NCI-H1436 treated with DMSO at 0.1 percent for 48 hours (cell line): ENCODE measurements around the gene FAM181A.

Experiments
- DNase-seq: peaks from one replicate; lab custom pipeline; 2025; lab: John Stamatoyannopoulos, UW

FAM181A gene

DNA sequence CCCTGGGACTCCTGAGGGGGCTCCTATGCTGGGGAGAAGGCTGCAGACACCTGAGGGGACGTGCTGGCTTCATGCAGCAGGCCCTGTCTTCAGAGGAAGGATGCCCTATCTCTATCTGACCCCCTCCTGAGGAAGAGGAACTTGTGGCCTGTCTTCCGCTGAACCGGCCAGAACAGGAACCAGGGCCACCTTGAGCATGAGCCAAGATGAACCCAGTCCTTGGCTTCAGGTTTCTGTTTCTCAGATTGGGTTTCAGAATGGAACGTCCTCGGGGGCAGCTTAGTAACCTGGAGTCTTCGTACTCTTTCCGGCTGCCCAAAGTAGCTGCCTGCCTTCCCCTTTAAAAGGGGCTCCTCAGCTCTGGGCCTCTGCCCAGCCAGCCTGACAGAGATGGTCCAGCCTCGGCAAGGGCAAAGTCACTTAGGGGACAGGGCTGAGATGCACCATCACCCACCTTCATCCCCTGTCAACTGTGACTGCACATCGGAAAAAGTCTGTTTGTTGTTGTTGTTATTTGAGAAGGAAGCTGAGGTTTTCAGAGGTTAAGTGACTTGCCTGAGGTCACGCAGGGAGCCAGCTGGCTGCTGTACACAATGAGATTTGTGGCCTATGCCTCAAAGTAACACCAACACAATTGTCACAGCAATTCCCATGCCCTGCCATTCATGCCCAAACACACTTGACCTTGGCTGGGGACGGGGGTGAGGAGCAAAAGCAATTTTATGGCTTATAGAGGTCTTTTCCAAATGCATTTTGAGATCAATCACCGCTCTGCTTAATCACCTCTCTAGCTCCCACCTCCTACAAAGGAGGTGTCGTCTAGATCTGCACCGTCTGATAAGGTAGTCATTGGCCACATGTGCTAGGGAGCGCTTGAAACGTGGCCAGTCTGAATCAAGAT is 35.8 kb downstream of the FAM181A start:
- DNase-seq, result no peak

DNA sequence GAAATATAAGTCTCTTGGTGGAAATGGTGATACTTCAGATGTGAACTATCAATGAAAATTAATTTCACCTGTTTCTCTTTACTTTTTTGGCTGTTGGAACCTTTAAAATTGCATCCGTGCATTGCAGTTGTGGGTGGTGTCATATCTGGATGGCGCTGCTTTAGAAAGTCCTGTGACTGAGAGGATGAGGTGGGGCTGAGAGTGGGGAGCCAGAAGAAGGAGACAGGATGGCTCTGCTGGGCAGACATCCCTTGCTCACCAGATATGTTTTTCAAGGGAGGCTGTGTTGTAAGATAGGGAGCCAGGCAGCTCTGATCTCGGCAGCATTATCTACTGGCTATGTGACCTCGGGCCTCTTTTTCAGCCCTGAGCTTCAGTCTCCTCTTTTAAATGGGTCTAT is 36.5 kb downstream of the FAM181A start:
- no peak for DNase-seq

- no peak for DNase-seq
These were observed 37.1 kb downstream of the FAM181A start for GRCh38 chr14:93964281-93964680.

DNA sequence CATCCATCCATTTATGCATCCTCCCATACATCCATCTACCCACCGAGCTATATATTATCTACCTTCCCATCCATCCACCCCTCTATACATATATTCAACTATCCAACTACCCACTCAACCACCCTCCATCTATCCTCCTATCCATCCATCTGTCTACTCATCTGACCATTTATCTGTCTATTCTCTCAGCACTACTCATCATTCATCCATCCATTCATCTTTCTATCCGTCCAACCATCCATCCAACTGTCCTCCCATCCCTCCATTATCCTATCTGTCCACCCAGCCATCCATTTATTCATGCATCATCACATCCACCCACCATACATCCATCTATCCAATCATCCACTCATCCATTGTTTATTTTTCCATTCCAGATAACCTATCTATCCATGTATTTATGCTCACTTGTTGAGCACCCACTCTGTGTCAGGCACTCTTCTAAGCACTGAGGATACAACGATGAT is 37.7 kb downstream of the FAM181A start:
- DNase-seq, result no peak

DNA sequence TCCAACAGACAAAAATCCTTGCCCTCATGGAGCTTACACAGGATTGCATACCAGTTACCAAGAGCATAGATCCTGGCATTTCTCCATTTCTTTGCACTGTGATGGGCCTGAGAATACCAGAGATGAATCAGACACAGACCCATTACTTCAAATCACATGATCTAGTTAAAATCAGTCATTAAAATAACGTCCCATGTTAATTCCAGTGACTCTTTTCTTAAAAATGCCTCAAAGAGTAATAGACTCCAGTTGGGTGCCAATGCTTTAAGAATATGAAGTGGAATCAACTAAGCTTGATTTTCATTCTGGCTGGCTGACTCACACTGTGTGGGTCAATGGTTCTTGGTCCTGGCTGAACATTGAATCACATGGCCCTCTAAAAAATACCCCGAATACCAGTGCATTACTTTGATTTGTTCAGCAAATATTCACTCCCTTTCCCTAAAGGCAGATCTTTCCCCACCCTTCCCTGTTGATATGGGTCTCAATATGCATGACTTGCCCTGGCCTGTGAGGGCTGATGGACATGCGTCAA is 38.2 kb downstream of the FAM181A start:
- no peak for DNase-seq

DNA sequence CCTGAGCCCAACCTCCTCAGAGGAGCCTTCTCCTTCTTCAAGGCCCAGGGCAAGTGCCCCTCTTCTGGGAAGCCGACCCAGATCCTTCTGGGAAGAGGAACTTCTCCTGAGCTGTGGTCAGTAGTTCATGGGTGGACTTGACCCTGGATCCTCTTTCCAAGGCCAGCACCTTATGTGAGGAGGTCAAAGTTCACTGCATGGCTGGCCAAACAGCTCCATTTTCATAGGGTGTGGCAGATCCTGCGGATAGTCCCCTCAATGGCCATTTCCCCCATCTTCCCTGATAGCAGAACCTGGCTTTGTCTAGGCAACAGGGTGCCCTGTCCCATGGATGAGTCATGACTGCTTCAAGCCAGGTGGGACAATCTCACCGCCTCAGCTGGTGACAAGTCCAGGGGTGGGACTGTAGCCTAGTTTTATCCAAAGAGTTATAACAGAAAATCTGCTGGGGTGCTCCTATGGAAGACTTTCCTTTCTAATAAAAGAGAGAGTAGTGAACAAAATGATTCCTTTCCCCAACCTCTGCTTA is 38.9 kb downstream of the FAM181A start:
- DNase-seq, result no peak

GRCh38 chr14:93967637-93968250 is 40.6 kb downstream of the FAM181A start:
- DNase-seq, result no peak

DNA sequence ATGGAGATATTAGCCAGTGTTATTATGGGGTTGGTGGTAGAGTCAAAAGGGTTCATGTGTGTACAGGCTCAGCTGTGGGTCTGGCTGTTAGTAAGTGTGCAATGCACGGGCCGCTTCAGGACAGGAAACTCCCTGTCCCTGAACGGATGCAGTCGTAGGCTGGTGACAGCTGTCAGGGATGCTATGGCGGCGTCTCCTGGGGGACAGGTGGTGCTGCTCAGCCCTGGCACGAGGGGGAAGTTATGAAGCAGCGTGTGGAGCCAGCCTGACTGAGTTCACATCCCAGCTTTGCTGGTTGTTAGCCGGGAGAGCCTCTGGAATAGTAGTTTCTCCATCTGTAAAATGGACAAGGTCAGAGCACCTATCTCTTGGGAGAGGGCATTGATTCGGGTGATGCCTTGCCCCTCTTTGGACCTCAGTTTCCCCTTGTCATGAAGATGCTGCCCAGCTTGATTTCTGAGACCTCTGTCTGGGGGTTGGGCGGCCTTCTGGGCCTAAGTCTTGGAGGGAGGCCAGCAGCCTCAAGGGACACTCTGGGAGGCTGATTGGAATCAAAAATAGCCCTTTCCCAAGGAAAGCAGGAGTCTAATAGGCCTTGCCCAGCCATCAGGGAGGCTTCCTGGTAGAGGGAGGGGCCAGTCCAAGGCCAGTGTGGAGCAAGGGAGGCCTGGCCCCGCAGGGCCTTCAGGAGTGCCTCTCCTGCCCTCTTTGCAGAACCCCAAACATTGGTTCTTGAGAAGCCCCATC is 42.1 kb downstream of the FAM181A start:
- DNase-seq, result no peak

- DNase-seq, result no peak
These were observed 43.4 kb downstream of the FAM181A start for GRCh38 chr14:93970585-93970964.

- DNase-seq, result no peak
These were observed 44.0 kb downstream of the FAM181A start for GRCh38 chr14:93970965-93971634.

DNA sequence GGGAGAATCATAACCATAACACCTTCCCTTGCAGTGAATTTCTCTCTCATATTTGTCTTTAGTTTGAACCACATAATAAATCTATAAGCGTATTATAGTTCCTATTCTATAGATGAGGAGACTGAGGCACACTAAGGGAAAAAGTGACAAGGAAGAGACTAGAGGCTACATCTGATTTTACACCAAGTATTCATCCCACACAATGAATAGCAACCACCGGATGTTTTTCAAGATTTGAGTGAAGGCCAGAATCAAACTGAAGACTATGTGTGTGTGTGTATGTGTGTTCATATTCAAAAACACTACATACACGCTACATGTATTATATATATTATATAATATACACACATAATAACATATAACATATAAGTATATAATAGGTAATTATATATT is 44.5 kb downstream of the FAM181A start:
- DNase-seq, result no peak

DNA sequence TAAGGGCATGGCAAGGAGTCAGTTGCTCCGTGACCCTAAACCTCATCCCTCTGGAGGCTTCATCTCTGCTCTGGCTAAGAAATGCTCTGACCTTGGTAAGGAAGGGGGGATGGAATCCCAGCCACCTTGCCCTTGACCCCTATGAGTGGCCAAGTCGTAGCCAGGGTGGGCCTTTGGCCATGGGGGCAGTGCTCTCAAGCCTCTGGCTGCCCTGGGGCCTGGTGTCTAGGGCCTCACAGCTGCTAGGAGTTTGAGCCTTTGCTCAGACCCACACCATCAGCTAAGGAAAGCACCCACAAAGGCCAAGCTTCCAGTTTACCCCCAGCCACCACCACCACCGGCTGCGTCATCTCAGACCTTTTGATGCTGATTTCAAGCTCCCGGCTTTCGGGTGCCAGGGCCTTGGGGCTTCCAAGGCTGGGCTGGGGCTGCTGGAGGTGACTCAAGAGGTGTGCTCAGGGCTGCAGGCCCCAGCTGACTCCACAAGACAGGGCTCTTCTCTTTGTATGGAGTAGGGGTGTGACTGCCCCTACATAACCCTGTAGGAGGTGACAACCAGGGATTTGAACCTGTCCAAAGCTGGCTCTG is 45.6 kb downstream of the FAM181A start:
- DNase-seq, result no peak

DNA sequence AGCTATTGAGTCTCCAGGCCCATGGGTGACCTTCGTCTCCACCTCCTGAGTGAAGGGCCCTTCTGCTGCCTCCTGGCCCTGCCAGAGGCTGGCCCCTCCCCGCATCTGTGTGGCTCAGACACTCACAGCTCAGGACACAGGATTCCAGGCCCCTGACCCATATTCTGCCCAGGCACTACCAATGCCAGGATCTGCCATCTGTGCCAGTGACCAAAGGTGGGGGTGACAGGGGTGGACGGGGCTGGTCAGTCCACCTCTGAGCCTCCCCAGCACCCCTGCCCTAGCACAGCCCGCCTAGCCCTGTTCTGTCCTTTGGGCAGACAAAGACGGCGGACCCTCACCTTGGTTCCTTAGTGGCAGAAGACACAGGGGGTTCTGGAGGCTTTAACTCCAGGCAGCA is 46.5 kb downstream of the FAM181A start:
- DNase-seq, result no peak

- DNase-seq, result no peak
These were observed 47.2 kb downstream of the FAM181A start for GRCh38 chr14:93974299-93974698.

GRCh38 chr14:93974833-93975232 is 47.7 kb downstream of the FAM181A start:
- DNase-seq, result no peak

GRCh38 chr14:93975791-93976476 is 48.8 kb downstream of the FAM181A start:
- no peak for DNase-seq

GRCh38 chr14:93976477-93977057 is 49.4 kb downstream of the FAM181A start, which contains the start of gene ASB2:
ASB2 (minus strand) TSS chr14:93976570; CDS start chr14:93964539, 12,031 bp downstream.
- DNase-seq, result no peak

DNA sequence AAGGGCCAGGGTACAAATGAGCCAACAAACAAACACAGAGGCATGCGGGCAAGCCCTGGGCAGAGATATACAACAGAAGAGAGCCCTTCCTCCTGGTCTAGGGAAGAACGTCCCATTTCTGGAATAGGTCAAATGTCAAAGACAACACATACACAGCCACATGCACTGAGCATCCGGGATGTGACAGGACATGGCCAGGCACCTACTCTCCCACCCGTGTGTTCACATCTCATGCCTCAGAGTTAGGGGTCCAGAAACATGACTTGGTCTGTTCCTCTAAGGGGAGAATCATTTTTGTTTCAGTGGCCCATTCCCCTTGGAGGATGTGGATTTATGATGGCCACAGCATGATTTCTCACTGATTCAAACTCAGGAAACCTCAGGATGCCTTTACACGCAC is 50.0 kb downstream of the FAM181A start:
- DNase-seq, result no peak

DNA sequence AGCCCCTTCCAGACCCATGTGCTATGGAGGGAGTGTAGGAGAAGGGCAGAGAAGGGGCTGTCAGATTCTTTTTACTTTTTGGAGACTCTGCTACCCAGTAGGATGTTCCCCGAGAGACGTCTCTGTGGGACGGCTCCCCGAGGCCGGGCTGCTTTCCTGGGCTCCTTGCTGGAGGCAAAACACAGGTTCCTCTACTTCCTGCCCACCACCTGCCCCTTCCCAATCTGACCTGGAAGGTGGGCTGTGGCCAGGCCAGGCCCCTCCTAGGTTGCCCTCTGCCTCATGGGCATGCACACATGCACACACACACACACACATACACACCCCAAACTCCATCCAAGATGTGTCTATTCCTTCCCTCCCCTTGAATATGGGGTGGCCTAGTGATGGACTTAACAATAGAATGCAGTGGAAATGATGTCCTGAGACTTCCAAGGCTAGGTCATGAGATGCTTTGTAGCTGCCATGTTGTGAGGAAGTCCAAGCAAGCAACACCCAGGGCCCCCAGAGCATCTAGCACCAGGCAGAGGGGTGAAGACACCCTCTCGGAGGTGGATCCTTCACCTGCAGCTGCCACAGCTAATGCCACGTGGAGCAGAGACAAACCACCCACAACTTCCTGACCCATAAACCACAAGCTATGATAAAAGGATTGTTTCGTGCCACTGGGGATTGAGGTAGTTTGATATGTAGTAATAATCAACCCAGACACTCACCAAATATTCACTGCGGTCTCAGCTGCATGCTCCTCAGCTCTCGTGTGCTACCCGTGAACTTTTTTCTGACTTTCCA is 50.8 kb downstream of the FAM181A start:
- no peak for DNase-seq
